KMS-11 (cell line): Measurements from ENCODE around the gene DCHS2.

Experiments used
- H2AFZ ChIP-seq: fragments of 200-600 bp; sonication (generic); 2 replicates; pipeline ENCODE4 v1.6.1; 2016; ENCODE audit warnings: antibody characterized with exemption, mixed run types, low read depth
- H3K27ac ChIP-seq: fragments of 200-600 bp; sonication (generic); 2 replicates; pipeline ENCODE4 v1.6.1; 2016; ENCODE audit warnings: mild to moderate bottlenecking, mixed run types
- H3K27me3 ChIP-seq: fragments of 200-600 bp; sonication (generic); 2 replicates; pipeline ENCODE4 v1.6.1; 2017; ENCODE audit warnings: mild to moderate bottlenecking, low read depth, mixed run types, moderate library complexity; ENCODE audit not compliant: insufficient read depth
- H3K36me3 ChIP-seq: fragments of 200-600 bp; sonication (generic); 2 replicates; pipeline ENCODE4 v1.6.1; 2017; ENCODE audit warnings: mild to moderate bottlenecking, mixed run types; ENCODE audit not compliant: insufficient read depth
- H3K4me1 ChIP-seq: fragments of 200-600 bp; sonication (generic); 2 replicates; pipeline ENCODE4 v1.6.1; 2016; ENCODE audit warnings: mild to moderate bottlenecking, low read depth, mixed run types; ENCODE audit not compliant: poor library complexity, severe bottlenecking
- H3K4me2 ChIP-seq: fragments of 200-600 bp; sonication (generic); 2 replicates; pipeline ENCODE4 v1.7.0; 2016; ENCODE audit warnings: mild to moderate bottlenecking, mixed run types
- H3K4me3 ChIP-seq: fragments of 200-600 bp; sonication (generic); IDR thresholded peaks from 2 replicates; pipeline ENCODE4 v1.6.1; 2017; ENCODE audit warnings: low read depth, low read length, mixed read lengths; ENCODE audit not compliant: insufficient read depth
- H3K79me2 ChIP-seq: fragments of 200-600 bp; sonication (generic); 2 replicates; pipeline ENCODE4 v1.6.1; 2016; ENCODE audit warnings: low read depth, mixed run types; ENCODE audit not compliant: insufficient read depth
- H3K9ac ChIP-seq: fragments of 200-600 bp; sonication (generic); 2 replicates; pipeline ENCODE4 v1.6.1; 2016; ENCODE audit warnings: mild to moderate bottlenecking, mixed run types
- H4K20me1 ChIP-seq: fragments of 200-600 bp; sonication (generic); 2 replicates; pipeline ENCODE4 v1.6.1; 2016; ENCODE audit warnings: mild to moderate bottlenecking, mixed run types; ENCODE audit not compliant: insufficient read depth
- TF ChIP-seq, protein P1 (sequence below): fragments of 200-600 bp; sonication (generic); conservative IDR thresholded peaks from 2 replicates; pipeline ENCODE4 v1.6.1; 2017; ENCODE audit warnings: low read depth, mild to moderate bottlenecking, antibody characterized with exemption, low read length, moderate library complexity, mixed read lengths

Gene DCHS2

DNA sequence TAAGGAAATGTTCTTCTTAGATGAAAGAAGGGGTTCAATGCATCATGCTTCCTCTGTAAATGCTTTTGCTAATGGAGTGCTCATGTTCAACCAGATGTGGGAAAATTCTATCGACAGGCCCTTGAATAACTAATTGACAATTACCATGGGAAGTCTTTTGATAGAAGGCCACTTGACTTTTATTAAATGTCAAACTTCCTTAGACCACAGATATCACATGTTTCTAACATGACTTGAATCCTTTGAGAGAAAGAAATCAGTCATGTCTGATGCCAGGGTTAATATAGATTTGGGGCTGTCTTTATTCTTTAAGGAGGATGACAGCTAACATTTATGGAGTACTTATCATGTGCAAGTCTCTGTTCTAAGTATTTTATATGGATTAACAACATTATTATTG, 280.1 kb downstream of the DCHS2 start:
- no peaks in the 10 kb centered on the region for H3K27me3 ChIP-seq
- no peaks in the 10 kb centered on the region for H4K20me1 ChIP-seq
- H3K27ac ChIP-seq: no peak overlapping the region
- no peaks in the 10 kb centered on the region for H3K79me2 ChIP-seq
- no peaks in the 10 kb centered on the region for H3K36me3 ChIP-seq
- TF ChIP-seq, protein P1, sequence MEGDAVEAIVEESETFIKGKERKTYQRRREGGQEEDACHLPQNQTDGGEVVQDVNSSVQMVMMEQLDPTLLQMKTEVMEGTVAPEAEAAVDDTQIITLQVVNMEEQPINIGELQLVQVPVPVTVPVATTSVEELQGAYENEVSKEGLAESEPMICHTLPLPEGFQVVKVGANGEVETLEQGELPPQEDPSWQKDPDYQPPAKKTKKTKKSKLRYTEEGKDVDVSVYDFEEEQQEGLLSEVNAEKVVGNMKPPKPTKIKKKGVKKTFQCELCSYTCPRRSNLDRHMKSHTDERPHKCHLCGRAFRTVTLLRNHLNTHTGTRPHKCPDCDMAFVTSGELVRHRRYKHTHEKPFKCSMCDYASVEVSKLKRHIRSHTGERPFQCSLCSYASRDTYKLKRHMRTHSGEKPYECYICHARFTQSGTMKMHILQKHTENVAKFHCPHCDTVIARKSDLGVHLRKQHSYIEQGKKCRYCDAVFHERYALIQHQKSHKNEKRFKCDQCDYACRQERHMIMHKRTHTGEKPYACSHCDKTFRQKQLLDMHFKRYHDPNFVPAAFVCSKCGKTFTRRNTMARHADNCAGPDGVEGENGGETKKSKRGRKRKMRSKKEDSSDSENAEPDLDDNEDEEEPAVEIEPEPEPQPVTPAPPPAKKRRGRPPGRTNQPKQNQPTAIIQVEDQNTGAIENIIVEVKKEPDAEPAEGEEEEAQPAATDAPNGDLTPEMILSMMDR: no peak
- H3K4me3 ChIP-seq: no peak overlapping the region
- H3K4me1 ChIP-seq: no peaks in the 10 kb centered on the region
- no peak overlapping the region for H3K4me2 ChIP-seq
- no peak overlapping the region for H2AFZ ChIP-seq
- H3K9ac ChIP-seq: no peak overlapping the region

DNA sequence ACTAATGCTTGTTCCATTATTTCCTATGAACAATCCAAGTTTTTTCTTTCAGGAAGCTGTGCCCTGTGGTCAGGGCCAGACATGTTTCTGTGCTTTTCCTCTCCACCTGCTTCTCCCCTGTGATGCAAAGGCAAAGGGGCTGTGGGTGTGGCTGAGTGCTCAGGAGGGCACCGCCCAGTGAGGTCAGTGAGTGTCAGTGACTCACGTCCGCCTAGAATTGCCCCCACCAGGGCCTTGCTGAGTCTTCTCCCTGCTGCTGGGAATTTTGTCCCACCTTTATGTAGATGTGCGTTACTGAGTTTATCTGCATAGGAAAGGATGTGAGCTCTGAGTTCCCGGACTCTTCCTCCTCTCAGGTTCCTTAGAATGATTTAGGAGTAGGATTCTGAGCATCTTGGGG, 283.2 kb downstream of the DCHS2 start:
- Histone ChIP-seq H3K36me3 (no peaks in the 10 kb centered on the region), H3K27ac (no peak overlapping the region), H3K27me3 (no peaks in the 10 kb centered on the region), H3K79me2 (no peaks in the 10 kb centered on the region), H2AFZ (no peak overlapping the region), H3K4me3 (no peak overlapping the region), H3K4me1 (no peaks in the 10 kb centered on the region), H3K4me2 (no peak overlapping the region), H3K9ac (no peak overlapping the region), H4K20me1 (no peaks in the 10 kb centered on the region)
- TF ChIP-seq, protein P1: no peak

DNA sequence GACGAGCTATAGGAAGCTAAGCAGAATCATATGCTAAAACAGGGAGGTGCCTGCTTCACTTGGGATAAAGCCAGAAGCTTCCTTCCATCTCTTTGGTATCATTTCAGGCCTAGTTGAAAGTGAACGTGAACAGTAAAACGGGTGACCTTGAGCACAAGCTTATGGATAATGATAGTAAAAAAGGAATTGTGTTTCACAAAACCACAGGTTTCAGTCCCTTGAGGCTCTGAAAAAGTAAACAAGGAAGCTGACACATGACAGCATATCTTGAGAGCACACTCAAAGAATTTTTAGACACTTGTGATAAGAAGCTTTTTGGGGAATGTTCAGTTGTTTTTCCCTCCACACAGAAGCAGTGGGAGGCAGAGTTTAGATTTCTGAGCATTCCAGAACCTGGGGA, 286.1 kb downstream of the DCHS2 start:
- no peak overlapping the region for H3K9ac ChIP-seq
- H2AFZ ChIP-seq: no peak overlapping the region
- no peaks in the 10 kb centered on the region for H3K4me1 ChIP-seq
- no peaks in the 10 kb centered on the region for H4K20me1 ChIP-seq
- no peak overlapping the region for H3K4me3 ChIP-seq
- H3K79me2 ChIP-seq: no peaks in the 10 kb centered on the region
- TF ChIP-seq, protein P1: no peak
- H3K36me3 ChIP-seq: no peaks in the 10 kb centered on the region
- H3K27ac ChIP-seq: no peak overlapping the region
- no peaks in the 10 kb centered on the region for H3K27me3 ChIP-seq
- no peak overlapping the region for H3K4me2 ChIP-seq

DNA sequence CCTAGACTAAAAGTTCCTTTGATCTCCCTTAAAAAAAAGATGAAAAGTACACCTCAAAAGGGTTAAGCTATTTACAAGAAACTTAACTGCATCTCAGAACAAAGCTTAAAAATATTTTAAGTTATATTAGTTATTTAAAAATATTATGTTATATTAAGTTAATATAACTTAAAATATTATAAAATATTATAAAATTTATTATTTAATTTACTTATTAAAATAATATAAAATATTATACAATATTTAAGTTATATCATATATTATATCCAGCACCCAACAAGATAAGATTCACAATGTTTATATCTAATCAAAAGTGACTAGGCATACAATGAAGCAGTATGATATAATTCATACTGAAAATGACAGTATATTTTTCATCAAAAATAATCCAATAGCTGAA, 296.9 kb downstream of the DCHS2 start:
- Histone ChIP-seq H3K4me2 (no peak overlapping the region), H3K4me3 (no peak overlapping the region), H2AFZ (no peak overlapping the region), H3K27ac (no peak overlapping the region), H3K9ac (no peak overlapping the region), H3K4me1 (no peaks in the 10 kb centered on the region), H3K36me3 (no peaks in the 10 kb centered on the region), H4K20me1 (no peaks in the 10 kb centered on the region), H3K79me2 (no peaks in the 10 kb centered on the region), H3K27me3 (no peaks in the 10 kb centered on the region)
- TF ChIP-seq, protein P1: no peak

DNA sequence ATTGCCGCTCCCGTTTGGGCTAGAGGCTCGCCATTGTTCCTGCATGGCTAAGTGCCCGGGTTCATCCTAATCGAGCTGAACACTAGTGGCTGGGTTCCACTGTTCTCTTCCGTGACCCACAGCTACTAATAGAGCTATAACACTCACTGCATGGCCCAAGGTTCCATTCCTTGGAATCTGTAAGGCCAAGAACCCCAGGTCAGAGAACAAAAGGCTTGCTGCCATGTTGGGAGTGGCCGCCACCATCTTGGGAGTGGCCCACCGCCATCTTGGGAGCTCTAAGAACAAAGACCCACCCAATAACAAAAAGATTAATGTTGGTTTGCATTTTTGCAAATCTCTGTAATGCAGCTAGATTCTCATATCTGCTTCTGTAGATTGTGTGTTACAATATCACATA, 299.0 kb downstream of the DCHS2 start:
- H3K27ac ChIP-seq: no peak overlapping the region
- H3K36me3 ChIP-seq: no peaks in the 10 kb centered on the region
- H2AFZ ChIP-seq: no peak overlapping the region
- H3K27me3 ChIP-seq: no peaks in the 10 kb centered on the region
- H3K9ac ChIP-seq: no peak overlapping the region
- TF ChIP-seq, protein P1: no peak
- H4K20me1 ChIP-seq: no peaks in the 10 kb centered on the region
- no peak overlapping the region for H3K4me3 ChIP-seq
- H3K4me2 ChIP-seq: no peak overlapping the region
- no peaks in the 10 kb centered on the region for H3K4me1 ChIP-seq
- no peaks in the 10 kb centered on the region for H3K79me2 ChIP-seq
